Hepatic stellate cell (primary cell): ENCODE data around the gene SETBP1.

ENCODE experiments used
- DNase-seq: peaks from one replicate; pipeline ENCODE4 v3.0.0; 2011; ENCODE audit warnings: low spot score

The SETBP1 gene

DNA sequence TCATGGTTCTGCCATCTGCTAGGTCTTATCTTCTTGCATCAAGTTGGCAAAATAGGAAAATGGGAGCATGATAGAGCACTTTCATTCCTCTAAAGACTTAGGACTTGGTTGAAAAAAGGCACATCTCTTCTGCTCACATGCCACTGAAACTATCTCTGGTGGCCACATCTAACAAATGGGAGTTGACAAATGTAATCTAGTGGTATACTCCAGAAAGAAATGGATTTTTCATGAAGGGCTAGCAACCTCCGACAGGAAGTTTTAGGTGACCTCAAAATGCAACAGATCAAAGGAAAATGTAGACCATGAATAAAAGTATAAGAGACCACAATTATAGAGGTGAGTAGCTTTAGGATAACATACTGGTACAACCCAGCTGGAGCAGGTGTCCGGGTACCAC, 224.1 kb downstream of the SETBP1 start:
- DNase-seq, result no peak

DNA sequence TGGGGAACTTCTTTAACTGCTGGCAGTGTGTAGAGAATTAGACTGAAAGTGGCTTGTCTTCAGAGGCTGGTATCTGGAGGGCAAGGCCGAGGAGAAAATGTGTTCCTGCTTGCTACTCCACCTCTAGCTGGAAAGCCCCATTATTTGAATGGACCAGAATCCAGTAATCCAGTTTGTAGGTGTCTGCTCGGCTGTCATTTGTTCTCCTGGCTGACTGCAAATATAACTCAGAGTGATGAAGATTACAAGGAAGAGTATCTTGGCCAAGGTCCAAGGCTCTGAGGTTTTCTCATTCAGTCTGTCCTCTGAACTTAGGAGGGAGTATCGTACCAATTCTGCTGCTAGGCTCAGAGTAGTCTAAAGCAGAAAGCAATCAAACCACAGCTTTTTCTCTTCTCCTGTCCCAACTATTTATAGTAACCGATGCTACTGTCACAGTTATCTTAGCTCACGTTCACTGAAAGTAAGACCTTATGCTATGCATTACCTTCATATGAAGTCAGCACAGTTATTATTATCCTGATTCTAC, 228.6 kb downstream of the SETBP1 start:
- DNase-seq, result no peak

DNA sequence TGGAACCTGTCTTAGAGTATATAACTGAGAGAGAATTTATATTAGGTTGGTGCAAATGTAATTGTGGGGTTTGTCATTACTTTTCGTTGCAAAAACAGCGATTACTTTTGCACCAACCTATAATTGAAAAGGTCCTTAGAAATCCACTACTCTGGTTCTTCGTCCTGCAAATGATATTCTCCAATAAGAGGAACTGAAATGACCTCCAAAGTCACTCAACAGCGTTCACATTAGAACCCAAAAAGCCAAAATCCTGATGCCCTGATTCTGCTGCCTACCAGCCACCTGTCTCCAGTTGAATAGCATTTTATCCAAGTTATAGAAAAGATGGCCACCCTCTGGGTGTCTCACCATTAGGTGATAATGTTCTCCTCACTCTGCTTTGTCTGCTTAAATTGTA, 230.6 kb downstream of the SETBP1 start:
- no peak for DNase-seq

DNA sequence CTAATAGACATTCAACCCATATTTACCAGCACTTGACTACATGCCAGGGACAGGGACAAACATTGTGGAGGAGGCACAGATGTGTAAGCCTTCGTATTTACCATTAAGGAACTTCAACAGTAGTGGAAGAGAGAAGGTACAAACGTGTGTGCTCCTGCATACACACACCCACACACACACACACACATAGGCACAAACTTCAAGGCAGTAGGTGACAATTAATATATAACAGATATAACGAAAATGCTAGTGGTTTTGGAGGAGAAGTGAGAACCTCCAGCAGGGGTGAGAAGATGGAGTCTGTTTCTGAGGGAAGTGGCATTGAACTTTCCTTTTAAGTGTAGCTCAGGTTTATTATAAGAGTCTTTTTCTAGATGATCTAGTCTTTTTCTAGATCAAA, 231.1 kb downstream of the SETBP1 start:
- no peak for DNase-seq

DNA sequence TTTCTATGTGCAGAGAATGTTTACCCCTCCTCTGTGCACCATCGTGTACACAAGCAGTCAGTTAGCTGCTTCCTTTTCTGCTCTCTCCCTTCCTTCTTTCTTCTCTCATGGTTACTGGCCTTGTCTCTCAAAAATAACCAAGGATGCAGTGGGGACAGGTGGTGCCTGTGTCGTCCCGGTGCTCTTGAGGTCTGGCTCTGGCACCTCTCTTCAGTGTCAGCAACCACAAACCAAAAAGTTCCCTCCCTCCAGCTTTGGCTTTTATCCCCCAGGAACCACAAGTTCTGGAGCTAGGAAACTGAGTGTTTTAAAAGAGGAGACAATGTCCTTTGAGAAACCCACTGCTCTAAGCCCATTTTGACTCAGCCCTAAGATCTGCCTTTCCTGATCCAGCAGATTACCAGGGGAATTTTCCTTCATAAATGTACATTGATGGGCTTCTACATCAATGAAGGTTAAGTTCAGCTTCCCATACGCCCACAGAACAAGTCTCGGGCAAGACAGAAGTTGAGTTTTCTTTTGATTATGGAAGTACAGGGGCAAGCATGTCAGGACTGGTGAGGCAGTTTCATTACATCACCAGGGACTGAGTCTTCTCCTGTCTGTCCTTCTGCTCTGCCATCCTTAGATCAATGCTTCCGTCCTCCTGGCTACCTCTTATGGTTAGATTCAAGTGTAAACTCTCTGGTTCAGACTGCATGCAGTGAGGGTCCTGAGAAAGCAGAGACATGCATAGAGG, 232.2 kb downstream of the SETBP1 start:
- no peak for DNase-seq

DNA sequence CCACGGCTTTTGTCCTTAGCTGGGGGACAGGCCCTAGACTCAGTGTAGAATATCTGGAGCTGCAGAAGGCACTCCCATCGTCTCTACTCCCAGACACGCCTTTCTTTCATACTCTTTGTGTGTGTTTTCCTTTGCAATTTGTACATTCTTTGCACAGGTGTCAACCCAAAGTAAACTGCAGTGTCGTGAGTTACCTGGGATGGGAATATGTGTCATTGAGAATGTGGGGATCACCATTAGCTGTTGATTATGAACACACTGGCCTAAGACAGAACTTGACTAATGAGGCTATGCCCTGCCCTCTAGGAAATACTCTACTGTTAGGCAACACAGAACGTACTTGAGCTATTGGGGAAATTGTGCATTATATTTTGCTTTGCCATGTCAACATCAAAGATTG, 233.3 kb downstream of the SETBP1 start:
- DNase-seq, result no peak

DNA sequence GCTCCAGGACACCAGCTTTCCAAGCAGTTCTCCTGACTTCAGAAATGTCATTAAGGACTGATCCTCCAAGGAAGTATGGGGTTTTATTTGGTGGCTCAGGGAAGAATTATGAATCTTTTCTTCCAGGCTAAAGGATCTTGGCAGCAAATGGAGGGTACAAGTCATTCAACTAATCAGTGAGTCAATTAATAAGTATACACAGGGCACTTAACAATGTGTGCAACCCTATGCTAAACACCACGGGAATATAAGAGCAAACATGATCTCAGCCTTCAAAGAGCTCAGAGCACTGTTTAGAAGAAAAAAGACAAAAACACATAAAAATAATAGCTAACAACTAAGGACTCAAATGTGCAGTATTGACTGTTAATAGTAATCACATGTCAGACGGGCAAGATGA, 234.5 kb downstream of the SETBP1 start:
- DNase-seq, result no peak

DNA sequence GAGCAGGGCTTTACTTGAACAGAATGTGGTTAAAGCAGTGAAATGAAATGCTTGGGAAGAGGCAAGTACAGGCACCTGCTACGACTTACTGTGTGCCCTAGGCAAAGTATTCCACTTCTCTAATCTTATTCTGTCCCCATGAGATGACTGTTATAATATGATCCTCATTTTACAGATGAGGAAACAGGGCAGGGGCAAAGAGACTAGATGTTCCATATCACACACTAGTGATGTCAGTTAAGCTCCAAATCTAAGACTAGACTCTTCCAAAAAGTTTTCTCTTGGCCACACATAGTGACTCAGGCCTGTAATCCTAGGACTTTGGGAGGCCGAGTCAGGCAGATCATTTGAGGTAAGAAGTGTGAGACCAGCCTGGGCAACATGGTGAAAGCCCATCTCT, 235.0 kb downstream of the SETBP1 start:
- DNase-seq, result no peak

DNA sequence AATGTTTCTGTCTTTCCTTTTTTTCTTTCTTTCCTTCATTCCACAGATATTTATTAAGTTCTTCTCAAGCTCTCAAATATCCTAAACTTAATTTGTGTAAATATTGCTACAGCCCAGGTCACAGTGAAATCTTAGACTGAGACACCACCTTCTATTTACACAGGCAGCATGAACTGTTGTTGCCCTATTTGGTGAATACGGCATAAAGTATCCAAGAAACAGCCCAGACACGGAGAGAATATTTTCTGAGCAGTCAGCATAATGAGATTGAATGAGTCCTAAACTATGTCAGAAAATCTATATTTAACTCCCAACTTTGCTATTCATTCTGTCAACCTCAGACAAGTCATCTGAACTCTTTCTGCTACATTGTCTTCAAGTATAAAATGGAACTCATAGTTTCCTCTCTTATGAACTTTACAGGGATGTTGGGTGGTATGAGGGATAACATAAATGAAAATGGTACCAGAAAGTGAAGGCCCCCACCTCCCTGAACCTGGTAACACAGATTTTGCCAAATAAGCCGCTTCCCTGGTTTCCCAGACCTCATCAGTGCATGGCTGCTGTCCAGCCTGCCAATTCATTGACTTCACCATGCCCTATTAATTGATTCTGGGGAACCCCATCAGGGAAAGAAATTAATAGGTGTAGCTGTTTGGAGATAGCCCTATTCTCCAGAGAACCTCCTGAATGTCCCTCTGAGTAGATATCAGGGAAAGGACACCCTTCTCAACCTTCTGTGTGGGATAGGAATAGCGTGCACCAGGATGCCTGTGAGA, 235.9 kb downstream of the SETBP1 start:
- DNase-seq, result no peak

DNA sequence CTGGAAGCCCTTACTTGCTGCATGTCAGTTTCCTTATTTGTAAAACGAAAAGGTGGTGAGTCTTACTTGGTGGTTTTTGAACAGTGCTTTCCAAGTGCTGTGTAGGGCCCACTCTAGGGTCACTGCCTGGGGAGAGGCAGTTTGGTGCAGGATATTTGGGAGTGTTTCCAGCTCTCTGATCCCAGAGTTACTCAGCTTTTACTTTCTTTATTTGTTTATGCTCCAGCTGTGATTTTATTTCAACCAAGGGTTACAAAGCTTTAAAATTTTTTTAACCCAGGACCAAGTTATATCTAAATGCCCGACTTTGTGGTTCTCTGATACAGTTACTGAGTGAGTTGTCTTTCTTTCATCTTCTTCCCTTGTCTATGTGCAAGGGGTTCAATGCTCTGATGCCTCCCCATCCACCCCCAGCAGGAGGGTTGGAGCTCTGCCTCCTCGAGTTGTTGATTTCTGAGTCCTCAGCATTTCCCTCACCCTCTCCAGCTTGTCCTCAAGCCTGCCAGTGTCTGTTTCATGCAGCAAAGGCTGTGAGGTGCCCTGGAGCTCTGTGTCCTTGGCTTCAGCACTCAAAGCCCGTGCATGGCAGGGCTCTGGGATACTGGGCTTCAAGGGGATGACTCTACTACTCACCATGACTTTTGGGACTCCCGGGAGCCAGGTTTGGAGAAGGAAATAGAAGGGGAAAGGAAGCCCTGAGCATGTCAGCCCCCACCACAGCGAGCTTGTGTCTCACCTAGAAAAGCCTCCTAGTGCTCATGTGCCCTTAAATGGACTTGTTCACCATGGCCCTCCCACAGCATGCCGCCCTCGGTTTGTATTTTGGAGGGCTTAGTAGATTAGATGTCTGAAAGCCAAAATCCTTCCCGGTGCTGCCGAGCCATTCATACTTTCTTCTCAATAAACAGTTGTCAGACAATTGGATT, 236.8 kb downstream of the SETBP1 start:
- no peak for DNase-seq

DNA sequence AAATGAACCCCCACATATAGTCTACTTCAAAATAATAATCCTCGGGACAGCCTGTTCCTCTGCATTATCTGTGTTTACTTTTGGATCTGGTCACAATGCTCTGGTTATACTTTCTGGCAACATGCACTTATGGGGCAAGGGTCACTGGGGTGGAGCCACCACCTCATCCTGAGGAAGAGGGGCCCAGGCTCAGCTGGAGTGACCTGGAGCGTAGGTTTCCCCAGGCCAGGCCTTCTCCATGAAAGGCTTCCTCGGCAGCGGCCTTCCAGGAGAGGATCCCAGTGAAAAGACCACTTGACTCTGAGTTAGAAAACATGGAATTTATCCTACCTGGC, 237.4 kb downstream of the SETBP1 start:
- no peak for DNase-seq

DNA sequence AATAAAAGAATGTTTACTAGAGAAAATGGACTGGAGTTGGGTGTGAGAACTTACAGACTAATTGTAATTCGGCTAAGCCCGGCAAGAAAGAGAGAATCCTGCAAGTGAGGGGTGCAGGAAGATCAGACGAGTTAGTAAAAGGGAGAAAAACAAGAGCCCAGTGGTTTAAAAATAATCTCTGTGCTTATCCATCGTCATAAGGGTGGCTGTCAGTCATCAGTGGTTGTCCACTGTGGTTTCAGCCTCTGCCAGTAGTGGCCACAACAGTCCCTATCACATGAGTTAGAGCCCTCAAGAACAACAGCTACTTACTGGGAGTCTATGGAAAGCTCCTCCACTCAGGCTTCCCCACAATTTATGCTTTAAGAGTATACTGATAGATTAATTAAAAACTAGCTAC, 239.8 kb downstream of the SETBP1 start:
- DNase-seq, result no peak

DNA sequence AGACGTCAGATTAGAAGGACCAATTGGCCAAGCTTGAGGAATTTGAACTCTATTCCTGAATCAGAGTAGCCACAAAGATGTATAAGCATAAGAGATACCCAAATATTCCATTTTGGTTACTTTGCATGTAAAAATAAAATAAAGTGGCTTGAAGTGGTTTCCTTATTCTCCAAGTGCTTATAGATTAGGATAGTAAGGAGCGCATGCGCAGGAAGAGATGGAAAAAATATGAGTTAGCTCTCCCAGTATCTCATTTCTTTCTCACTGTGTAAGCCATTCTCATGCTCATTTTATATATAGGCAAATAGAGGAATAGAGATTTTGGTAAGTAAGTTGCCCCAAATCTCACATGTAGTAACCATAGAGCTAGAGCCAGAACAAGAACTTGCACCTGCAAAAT, 241.3 kb downstream of the SETBP1 start:
- no peak for DNase-seq

DNA sequence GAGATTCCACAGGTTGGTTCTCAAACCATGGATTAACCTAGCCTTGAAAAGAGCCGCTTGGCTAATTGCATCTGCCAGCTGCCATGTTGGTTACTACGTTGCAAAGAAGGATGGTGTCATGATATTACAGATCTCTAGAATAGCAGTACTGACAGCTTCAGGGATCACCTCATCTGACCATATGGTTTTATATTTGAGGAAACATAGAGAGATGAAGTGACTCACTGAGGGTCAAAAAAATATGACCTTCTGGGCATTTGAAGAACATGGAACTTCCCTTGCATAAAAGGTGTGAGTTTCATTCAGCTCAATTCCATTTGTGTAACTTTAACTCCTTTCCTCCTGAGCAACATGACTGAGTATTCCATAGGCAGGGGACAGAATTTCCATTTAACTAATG, 242.3 kb downstream of the SETBP1 start:
- no peak for DNase-seq

DNA sequence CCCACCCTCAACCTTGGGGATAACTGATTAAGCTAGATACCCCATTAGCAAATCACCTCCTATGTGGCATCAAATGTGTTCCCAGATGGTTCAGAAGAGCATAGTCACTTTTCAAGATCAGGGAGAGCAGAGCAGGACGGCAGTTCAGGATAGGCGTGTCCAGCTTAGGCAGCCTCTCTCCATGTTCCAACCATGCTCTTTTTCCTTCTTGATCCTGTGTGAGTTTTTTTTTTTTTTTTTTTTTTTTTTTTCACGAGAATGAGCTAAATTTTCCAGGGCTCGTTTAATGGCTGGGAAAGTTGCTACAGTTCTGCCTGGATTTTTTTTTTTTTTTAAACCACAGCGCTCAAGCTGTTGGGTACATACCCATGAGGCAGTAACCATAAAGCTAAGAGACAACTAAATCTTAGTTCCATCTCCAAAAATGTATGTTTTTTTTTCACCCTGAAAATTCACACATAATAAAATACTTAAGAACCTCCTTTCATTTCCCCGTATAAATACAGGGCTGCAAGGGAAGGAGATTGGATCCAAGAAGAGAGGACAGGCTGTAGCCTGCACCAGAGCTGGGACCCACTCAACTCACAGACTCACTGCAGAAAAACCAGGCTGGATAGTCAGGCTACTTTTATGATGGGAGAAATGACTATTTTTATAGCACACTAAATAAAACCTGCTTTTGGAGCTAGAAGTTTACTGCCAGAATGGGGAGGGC, 244.3 kb downstream of the SETBP1 start:
- DNase-seq, result no peak

DNA sequence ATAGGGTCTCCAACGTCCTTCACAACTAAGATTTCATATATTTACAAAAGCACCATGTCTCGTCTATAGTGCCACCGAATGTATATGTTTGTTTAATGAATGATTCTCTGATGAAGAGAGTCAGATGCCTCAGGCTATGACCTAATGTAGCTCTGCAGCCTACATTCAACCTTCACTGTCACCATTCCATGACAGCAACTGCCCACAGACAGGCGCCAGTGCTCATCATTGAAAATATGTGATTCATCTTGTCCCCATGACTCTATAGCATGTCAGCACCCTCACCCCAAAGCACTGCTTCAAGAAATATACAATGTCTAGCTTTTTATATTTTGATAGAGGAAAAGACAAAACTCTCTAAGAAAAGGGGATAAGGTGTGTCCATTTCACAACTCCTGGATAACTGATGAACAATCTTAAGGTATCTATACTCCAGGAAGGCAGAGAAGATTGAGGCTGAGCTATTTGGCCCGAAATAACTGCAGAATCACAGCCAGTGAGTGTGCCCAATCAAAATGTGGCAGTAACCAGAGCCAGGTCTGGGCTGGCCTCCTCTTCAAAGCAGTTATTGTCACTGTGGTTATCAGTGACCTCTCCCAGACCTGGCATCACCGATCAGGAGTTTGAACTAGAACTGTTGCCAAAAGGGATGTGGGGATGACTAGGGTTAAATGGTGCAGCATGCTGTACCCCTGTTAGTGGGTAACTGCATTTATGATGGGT, 246.6 kb downstream of the SETBP1 start:
- DNase-seq, result no peak

DNA sequence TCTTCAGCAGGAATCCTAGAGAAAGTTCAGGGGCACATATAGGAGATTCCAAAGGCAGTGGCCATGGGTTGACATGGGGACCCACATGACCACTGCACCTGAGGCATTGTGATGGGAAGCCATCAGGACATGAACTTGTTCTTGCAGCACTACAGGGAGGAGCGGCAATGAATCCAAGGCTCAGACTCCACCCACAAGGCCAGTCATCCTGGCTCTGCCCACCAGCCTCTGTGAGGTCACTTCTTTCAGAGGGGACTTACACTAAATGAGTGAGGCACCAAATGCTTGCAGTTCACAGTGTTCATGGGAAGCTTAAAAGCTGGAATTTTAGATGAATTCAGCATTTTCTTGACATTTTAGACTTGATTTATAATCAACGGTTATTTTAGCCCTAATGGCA, 254.2 kb downstream of the SETBP1 start:
- no peak for DNase-seq

DNA sequence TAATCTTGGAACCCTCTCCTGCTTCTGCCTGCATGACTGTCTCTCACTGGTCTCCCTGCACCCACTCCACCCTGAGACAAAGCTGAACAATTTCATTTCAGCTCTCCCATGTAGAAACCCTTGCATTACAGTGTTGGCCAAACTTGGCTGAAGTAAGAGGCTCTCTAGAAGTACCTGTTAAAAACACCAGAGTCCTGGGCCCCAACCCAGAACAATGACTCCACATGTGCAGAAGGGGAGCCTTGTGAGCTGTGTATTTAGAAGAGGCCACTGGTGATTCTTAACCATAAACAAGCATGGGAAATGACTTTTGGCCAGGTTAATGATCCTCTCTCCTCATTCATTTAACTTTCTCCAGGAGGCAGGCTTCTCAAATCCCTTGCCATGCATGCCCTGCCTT, 254.8 kb downstream of the SETBP1 start:
- DNase-seq, result no peak

DNA sequence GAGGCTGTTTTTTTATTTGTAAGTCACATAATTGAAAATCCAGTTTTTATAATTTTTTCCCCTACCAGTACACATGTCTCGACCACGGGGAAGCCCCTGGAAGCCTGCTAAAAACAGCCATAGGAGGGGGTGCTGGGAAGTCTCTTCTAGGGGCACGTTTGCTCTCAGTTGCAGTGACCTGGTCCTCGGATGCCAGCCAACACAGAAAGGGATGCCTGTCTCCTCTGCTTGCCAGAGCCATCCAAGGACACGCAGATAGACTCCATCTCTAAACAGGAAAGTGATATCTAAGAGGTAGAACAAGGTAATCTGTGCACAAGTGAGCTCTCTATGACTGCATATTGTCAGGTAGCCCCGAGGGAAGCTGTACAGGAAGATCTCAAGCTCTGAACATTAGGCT, 255.8 kb downstream of the SETBP1 start:
- no peak for DNase-seq

DNA sequence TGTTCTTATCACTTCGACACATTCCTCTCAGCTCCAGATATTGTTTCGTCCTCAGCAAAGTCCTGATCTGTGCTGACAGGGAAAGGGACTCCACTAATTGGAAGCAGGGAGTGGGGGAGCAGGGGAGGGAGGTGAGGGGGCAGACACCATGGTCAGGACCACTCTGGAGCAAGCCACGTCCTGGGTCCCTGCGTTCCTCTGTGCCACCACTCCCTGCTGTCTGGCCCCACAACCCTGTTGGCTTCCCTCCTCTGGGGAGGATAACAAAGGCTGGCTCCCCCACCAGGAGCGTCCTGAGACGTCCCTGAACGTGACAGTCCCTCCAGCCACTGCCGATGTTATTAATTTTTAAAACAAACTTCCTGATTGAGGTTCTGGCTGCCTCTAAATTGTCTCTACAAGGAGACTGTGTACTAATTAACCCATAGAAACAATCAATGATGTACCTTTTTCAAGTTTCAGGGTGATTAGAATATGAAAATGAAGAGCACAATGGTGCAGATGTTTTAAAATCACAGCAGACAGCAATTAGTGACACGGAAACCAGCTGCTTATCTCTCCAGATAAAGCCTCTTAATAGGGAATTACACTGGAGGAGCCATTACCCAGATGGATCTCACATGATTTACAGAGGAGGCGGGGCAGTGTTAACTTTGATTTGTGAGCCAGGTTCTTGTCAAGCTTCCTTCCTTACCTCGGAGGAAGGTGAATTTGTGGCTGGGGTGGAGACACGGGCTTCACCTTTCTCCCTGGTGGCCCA, 257.5 kb downstream of the SETBP1 start:
- no peak for DNase-seq
